HTR-8/SVneo (cell line): ENCODE measurements around the gene PKIB.

Source experiments
- DNase-seq: peaks from one replicate; pipeline ENCODE4 v3.0.0; 2011; ENCODE audit warnings: low spot score, mixed read lengths; ENCODE audit not compliant: insufficient read length
- FAIRE-seq: peaks from 2 replicates; lab custom pipeline; 2011; peaks lifted over from hg19 to GRCh38; lab: Jason Lieb, UNC

The PKIB gene

DNA sequence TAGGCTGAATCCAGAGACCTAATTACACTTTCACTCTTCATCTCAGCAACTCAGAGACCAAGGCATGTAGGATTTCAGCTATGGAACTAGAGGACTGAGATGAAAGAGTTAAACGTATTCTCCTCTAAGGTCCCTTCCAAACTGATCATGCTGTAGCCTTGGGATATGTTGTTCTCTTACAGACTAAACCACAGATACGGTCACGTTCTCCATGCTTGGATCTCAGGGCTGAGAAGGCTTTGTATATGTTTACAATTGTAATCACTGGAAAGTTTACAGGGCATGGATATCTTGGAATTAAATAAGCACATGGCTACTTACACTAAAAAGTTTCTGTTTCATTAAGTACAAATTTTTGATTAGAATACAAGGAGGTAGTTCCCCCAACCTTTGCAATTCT lies 50.1 kb downstream of the PKIB start:
- FAIRE-seq (no peak), DNase-seq (no peak)

DNA sequence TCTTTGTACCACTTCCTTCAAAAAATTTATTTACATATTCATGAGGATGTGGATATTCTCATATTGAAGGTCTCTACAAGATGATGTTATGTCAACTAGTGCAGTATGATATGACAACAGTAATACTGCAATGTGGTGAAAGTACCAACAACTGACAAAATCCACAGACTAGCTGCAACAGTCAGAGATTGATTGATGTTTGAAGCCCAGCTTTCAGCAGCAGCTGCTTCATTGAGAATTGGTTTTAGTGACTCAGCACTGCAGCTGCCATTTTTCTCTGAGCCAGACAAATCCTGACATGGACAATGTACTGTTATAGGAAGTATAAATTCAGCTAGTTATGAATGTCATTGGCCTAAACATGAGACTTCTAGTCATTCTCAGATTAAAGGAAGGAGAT lies 53.8 kb downstream of the PKIB start:
- no peak for FAIRE-seq
- DNase-seq: no peak

DNA sequence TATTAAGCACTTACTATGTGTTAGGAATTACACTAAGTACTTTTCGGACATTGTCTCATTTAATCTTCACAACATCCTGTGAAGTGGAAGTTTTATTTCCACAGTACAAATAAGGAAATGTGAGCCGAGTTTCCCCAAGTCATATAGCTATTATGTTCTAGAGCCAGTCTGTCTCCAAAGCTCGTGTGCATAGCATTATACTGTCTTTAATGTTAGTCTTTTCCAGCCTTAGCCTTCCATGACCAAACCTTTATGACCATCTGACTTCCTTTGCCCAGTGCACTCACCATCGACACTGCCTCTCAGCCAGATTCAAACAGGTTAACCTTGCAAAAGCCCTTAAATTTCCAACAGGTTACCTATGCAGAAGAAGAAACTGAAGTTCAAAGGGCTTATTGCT lies 55.7 kb downstream of the PKIB start:
- FAIRE-seq (no peak), DNase-seq (no peak)

DNA sequence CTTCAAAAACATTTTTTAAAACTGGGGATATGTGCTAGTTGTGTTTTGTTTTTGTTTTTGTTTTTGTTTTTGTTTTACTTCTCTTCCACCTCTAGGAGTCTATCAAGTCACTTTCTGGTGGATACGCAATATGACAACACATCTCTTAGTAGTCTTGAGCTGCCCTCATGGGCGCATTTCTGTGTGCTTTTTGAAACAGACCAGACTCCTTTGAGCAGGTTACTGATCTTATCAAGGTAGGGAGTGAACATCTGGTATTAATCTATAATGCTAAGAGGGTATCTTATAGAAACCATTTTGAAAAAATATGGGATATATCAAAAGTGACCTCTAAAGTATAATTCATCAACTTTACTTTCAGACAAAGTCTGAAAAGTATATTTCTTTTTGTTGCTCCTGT lies 56.2 kb downstream of the PKIB start:
- FAIRE-seq: no peak
- DNase-seq: no peak

DNA sequence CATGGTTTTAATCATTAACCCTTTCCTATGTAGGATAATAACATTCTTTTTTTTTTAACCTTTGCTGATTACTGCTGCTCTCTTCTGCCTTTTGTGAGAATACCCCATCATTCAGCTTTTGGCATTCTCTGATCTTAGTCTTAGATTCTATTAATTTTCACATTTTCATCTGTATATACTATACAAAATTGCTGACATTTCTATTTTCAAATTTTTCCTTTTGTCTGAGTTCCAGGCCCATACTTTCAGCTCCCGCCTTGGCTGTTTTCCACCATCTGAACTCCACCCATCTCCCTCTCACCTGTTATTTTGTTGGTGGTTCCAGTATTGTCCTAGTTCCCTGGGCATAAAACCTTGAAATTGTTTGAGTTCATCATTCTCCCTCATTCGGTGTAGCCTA lies 59.2 kb downstream of the PKIB start:
- no peak for FAIRE-seq
- no peak for DNase-seq

DNA sequence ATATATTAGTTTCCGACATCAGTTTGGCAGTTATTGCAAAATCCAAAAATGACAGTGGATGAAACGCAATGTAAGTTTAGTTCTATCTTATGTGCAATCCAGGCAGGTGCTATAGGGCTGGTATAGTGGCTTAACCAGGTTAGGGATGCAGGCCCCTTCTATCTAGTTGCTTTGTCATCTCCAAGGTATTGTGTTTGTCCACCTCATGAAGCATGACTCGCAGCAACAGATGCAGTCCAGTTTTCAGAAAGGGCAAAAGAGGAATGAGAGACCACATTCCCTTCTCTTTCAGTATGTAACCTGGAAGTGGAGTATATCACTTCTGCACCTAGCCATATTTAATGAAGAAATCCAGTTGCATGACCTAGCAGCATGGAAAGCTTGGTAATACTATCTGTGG lies 59.7 kb downstream of the PKIB start:
- DNase-seq (no peak), FAIRE-seq (no peak)

DNA sequence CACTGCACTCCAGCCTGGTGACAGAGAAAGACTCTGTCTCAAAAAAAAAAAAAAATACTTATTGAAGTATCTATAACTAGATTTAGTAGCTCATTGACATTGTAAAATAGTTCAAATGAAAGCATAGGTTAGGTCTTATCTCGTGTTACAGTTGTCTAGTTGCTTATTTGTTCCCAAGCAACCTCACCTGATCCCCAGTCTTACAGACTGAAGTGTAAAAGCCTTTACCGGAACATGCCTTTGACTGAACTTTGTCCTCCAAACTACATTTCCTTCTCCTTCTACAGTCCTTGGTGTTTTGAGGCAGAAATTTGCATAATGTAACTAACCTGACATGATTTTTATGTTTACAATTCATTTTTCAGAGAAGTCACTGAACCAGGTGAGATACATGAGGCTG lies 61.0 kb downstream of the PKIB start:
- FAIRE-seq (no peak), DNase-seq (no peak)

DNA sequence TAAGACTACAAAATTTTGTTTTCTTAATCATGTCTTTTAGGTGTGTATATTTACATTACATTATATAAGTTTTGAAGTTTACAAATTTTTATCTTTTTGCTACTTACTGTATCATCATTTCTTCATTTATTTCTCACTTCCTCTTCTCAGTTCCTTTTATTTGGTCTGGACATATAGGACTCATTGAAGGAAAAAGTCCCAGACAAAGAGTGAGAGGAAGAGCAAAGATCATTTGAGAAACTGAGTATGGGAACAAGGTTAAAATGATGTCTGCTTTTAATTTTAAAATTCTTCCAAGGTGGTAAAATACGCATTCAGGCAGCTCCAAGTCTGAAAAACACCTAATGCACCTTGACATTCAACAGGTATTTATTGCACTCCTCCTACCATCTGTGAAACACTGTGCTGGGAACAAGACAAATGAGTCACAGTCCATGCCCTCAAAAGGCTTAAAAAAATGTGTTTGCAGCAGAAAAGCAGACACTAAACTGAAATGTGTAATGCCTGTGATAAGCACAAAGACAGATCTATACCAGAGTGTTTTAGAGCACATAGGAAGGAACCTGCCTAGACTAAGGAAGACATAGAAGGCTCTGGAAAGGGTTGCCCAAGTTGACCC lies 63.2 kb downstream of the PKIB start:
- FAIRE-seq: no peak
- DNase-seq: no peak

DNA sequence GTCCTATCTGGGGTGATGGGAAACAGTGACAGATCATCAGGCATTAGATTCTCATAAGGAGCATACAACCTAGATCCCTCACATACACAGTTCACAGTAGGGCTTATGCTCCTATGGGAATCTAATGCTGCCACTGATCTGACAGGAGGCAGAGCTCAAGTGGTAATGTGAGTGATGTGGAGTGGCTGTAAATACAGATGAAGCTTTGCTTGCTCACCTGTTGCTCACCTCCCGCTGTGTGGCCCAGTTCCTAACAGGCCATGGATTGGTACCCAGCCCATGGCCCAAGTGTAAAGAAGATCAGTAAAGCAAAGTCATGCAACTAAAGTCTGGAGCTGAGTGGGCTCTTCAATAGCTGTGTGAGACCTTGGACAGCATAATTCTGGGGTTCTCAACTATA lies 65.9 kb downstream of the PKIB start:
- no peak for FAIRE-seq

DNA sequence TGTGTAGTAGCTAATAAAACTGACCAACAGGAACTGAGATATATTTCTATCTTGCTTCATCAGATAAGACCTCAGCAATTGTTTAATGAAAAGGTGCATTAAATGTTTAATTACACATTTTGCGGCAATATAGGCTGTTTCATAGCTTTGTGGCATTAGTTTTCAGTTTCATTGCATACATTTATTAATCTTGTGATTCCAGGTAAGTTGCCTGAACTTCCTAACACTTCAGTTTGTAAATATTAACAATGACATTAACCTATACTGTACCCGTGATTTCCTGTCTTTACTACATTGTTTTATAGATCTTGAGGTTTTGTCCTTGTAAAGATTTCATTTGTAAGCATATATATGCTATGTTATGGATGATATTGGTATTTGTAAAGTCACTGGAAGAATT lies 66.5 kb downstream of the PKIB start:
- DNase-seq: no peak
- FAIRE-seq: no peak

More for the DNA sequence above, 65.9 kb downstream of the PKIB start:
- no peak for DNase-seq

DNA sequence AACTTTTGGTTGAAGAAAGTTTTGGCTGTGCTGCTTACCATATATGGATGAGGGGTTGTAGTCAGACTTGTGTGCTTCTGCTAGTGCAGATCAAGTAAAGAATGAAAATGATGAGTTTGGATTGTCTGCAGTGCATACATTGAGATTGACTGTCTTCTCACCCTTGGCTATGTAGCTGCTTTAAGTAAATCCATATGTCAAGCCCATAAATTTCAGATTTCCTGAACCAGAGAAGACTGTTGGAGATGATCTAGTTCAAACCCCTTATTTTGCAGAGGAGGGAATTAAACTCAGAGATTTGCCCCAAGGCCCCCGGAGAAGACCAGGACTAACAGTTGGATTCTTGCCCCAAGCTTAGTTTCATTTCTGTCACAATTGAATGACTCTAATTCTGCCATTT lies 67.2 kb downstream of the PKIB start:
- DNase-seq (no peak), FAIRE-seq (no peak)

DNA sequence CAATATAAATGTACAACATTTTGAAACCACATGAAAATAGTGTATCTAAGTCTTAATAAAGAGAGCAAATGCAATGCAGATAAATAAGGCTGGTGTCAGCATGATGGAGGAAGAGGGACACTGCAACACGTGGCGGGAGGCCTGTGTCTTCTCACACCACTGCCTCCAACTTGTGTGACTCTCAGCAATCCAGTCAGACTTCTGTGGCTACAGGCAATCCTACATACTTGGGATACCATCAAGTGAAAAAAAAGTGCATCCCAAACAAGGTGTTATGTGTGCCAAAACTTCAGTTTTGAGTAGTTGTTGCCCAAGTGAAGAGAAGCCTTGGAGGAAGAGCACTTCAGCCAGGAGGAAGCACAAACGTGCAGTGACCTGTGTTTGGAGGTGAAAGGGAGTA lies 68.6 kb downstream of the PKIB start:
- FAIRE-seq: no peak

DNA sequence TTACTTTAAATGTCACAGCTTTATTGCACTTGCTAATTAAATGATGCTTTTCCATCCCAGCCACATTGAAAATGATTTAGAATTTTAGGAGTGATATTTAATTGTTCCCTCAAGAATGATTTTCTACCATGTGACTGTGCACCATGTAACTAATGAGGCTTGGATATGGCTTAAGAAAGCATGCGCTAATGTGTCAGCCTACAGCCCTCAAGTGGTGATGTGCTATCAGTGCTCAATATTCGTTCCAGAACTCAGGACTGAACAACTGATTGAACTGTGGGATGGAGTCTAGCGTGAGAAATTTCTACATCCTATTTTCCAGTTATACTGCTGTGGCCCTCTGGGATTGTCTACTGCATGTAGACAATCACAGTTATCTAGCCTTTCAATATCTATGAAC lies 71.5 kb downstream of the PKIB start:
- no peak for FAIRE-seq
- no peak for DNase-seq

More for the DNA sequence above, 68.6 kb downstream of the PKIB start:
- DNase-seq: no peak

DNA sequence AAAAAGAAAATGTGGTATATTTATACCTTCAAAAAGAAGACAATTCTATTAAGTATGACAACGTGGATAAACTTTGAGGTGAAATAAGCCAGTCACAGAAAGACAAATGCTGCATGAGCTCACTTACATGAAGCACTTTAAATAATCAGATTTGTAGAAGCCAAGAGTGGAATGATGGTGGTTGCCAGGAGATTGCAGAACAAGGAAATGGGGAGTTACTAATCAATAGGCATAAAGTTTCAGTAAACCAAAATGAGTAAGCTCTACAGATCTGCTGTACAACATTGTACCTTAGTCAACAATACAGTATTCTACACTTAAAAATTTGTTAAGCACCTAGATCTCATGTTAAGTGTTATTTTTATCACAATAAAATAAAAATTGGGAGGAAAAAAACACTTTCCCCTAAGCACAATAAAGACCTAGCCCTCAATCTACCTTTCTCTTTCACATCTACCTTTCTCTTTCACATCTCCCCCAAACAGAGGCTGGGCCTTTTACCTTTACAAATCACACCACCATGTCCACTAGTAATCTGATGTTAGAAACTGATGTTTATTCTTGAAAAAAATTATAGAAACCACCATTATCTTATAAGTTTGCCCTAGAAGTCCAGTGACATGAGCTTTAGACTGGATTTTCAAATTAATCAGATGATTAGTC lies 73.9 kb downstream of the PKIB start:
- no peak for FAIRE-seq
- DNase-seq: no peak

DNA sequence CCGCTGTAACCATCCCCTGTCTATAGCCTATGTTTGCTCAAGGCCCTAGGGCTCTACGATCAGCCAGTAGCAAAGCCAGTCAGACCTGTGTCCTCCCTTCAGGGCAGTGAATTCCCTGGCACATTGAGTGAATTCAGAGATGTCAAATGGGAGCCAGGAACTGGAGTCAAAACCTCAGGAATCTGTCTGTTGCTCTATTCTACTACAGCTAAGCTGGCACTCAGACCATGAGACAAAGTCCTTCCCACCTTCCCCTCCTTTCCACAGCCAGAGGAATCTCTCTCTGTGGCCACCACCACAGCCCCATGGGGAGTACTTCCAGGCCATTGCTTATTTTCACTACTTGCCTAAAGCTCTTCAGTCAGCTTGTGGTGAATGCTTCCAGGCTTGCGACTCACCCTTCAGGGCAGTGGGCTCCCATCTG lies 82.0 kb downstream of the PKIB start:
- no peak for DNase-seq

DNA sequence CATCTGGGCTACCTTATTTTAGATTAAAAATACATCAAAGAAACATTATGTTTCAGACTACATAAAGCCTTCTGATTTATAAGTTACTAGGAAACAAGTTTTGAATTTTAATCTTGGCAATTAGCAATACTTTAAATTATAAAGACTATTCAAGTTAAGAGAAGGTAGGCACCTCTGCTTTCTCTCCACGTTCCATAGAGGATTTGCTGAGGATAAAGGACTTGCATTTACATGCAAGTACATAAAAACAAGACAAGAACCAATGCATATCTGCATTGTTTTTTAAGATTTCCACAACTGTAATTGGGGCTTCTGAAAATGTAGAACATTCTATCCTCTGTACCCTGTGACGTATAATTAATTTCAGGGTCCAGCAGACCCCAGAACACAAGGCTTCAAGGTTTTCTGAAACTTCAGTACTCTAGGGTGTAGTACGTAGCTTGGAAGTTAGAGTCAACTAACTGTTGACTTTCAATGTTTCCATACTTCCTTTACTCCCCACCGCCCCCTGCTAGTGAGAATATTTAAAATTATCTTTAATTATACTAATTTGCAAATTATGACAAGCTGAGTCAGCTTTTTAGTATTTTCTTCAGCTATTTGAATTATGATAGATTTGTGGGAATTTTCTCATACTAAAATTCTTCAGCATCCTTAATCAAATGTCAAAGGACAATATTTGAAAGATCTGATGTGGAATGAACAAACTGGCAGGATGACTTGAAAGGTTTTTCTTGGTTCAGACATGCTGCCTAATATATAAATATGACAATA lies 82.8 kb downstream of the PKIB start:
- DNase-seq (no peak), FAIRE-seq (no peak)

More for the DNA sequence above, 82.0 kb downstream of the PKIB start:
- no peak for FAIRE-seq

DNA sequence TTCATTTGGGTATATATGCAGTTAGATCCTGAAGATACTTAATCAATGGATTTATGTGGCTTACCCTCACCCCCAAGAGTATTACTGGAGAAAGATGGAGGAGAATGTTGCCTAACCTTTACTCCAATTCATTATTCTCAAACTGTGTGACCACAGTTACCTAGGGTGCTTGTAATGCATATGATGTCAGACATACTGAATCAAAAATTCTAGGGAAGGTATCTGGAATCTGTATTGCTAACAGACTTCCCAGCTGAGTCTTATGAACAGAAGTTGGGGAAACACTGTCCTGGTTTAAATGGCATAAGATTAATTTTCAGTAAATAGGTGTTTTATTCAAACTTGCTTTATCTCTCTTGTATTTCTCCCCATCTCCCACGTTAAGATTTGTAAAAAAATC lies 83.9 kb downstream of the PKIB start:
- FAIRE-seq: no peak

DNA sequence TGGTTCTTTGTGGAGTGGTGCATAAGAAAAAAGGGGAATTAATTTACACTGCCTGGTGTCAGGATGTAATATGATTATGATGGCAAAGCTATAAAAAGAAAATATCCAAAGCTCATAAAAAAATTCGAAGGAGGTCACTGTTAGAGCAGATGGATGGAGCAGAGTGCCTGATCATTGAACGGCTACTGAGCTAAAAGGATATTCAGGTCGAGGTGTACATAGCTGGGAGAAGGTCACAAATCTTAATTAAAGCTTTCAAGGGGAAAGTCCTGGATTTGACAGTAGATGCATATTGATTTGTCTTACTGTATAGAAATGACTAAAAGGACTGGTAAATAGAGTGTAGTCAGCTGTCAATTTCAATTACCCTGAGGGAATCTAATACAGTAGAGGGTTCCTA lies 84.4 kb downstream of the PKIB start:
- no peak for FAIRE-seq
- DNase-seq: no peak

More for the DNA sequence above, 83.9 kb downstream of the PKIB start:
- DNase-seq: no peak

DNA sequence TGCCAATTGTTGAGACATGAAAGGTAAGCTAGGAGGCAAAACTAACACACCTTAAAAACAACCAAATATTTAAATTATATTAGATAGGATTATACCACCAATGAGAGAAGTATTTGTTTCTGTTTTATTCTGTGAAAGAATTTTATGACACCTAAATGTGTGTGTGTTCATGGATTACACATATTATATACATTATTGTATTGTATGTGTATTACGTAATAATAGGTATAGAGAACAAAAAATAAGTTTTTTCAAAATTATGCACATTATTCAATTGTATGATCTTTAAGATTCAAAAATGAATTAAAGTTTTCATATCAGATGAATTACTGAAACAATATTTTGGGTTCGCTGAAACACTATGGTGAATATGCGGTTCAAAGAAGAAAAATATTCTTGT lies 85.0 kb downstream of the PKIB start:
- DNase-seq: no peak
- no peak for FAIRE-seq

DNA sequence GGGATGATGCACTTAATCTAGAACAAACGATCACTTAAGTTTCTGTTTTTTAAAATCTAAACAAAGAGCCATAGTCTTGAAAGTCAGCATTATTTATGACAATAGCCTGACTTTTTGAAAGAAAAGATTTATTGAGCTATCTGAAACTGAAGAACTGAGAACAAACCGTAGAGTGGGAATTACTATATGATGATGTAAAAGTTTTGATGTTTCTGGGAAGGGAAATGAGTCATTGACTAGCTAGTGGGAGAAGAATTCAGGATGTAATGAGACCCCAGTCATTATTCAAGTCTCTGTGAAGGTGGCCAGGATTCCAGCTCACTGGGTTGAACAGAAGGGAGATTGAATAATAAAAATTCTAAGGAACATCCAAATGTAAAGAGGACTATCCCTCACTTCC lies 85.9 kb downstream of the PKIB start:
- DNase-seq: peak; percentile 72
- FAIRE-seq: no peak

DNA sequence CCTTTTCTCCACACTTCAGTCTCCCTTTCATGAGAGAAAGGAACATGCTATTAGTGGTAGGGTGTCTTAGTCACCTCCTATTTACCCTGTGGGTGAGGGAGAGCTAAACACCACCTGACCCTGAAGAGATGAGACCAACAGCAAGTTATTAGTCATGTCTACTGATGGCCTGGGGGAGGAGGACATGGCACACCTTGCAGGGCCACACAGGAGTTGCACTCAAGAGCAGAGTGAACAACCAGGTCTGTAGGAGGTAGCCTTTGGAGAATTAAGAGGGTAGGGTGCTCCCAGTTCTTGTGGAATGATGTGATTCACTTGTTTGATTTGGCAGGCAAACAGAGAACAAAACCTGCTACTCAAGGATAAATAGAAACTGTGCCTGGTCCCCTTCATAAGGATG lies 86.6 kb downstream of the PKIB start:
- DNase-seq (no peak), FAIRE-seq (peak; percentile 51)
